Progenitor cell of endocrine pancreas (in vitro differentiated cells): Measurements from ENCODE around the gene CHD9. TPM values are rescaled to one million over a fixed set of nuclear protein-coding genes. Genes with fewer than 3 reads are reported as not detected.

Experiments
- DNase-seq: peaks from one replicate; pipeline ENCODE4 v3.0.0; 2021; ENCODE audit warnings: low spot score; ENCODE audit not compliant: unreplicated experiment
- H3K27ac Mint-ChIP-seq: 2 replicates; pipeline ENCODE4 v1.8.0; 2021; ENCODE audit warnings: mild to moderate bottlenecking, moderate library complexity, mixed read lengths
- H3K27me3 Mint-ChIP-seq: 2 replicates; pipeline ENCODE4 v1.8.0; 2021; ENCODE audit warnings: mixed read lengths
- H3K36me3 Mint-ChIP-seq: 2 replicates; pipeline ENCODE4 v1.8.0; 2022; ENCODE audit warnings: mixed read lengths; ENCODE audit not compliant: insufficient read depth
- H3K4me1 Mint-ChIP-seq: 2 replicates; pipeline ENCODE4 v1.8.0; 2021; ENCODE audit warnings: low read depth, mixed read lengths
- H3K4me3 Mint-ChIP-seq: 2 replicates; pipeline ENCODE4 v1.8.0; 2021; ENCODE audit warnings: low read depth, mild to moderate bottlenecking, moderate library complexity, mixed read lengths
- H3K9me3 Mint-ChIP-seq: 2 replicates; pipeline ENCODE4 v1.8.0; 2021; ENCODE audit warnings: low read depth, mixed read lengths
- total RNA-seq: library from RNA; stranded (reverse); gene quantifications from 2 replicates; pipeline ENCODE4 v1.2.1, GENCODE V29; 2021
- TF ChIP-seq, protein P1 (sequence below): fragments of 200-600 bp; sonication (generic); IDR thresholded peaks from one replicate; pipeline ENCODE4 v1.5.0; 2021; ENCODE audit warnings: antibody characterized with exemption, mild to moderate bottlenecking; ENCODE audit not compliant: unreplicated experiment

The CHD9 gene
- total RNA-seq, 1 donor from 2014 or later = 67.7 TPM

GRCh38 chr16:53291757-53292392 is 237.1 kb downstream of the CHD9 start:
- Mint-ChIP-seq H3K4me3 (no peak overlapping the region), H3K36me3 (peaks cover 39% of the 10 kb centered on the region), H3K27ac (no peak overlapping the region), H3K27me3 (no peaks in the 10 kb centered on the region), H3K9me3 (no peaks in the 10 kb centered on the region), H3K4me1 (peaks cover 2% of the 10 kb centered on the region)
- TF ChIP-seq, protein P1, sequence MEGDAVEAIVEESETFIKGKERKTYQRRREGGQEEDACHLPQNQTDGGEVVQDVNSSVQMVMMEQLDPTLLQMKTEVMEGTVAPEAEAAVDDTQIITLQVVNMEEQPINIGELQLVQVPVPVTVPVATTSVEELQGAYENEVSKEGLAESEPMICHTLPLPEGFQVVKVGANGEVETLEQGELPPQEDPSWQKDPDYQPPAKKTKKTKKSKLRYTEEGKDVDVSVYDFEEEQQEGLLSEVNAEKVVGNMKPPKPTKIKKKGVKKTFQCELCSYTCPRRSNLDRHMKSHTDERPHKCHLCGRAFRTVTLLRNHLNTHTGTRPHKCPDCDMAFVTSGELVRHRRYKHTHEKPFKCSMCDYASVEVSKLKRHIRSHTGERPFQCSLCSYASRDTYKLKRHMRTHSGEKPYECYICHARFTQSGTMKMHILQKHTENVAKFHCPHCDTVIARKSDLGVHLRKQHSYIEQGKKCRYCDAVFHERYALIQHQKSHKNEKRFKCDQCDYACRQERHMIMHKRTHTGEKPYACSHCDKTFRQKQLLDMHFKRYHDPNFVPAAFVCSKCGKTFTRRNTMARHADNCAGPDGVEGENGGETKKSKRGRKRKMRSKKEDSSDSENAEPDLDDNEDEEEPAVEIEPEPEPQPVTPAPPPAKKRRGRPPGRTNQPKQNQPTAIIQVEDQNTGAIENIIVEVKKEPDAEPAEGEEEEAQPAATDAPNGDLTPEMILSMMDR = no peak
- no peak for DNase-seq

DNA sequence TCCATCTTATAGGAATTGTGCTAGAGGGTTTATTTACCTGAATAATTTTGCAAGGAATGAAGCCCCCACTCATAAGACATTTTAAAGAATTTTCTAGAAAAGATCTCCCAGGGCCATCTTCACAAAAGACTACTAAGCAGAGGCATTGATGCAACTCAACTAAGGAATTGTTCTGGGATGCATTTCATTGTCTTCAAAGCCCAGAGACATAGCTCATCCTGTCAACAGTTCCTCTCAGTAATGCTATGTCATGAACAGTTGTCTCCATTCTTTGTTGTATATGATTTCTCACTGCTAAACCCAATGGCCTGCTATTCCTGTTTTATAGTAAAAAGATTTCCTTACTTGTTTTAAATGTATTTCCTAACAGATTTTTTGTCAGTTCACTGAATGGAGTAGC is 242.7 kb downstream of the CHD9 start:
- no peaks in the 10 kb centered on the region for H3K9me3 Mint-ChIP-seq
- H3K27me3 Mint-ChIP-seq = no peaks in the 10 kb centered on the region
- H3K4me3 Mint-ChIP-seq = no peak overlapping the region
- peaks cover 22% of the 10 kb centered on the region for H3K36me3 Mint-ChIP-seq
- TF ChIP-seq, protein P1 = no peak
- H3K4me1 Mint-ChIP-seq = no peaks in the 10 kb centered on the region
- no peak overlapping the region for H3K27ac Mint-ChIP-seq
- no peak for DNase-seq

GRCh38 chr16:53304334-53304733 is 249.5 kb downstream of the CHD9 start:
- Mint-ChIP-seq H3K36me3 (peaks cover 21% of the 10 kb centered on the region), H3K27ac (no peak overlapping the region), H3K4me1 (no peaks in the 10 kb centered on the region), H3K27me3 (no peaks in the 10 kb centered on the region), H3K9me3 (no peaks in the 10 kb centered on the region), H3K4me3 (no peak overlapping the region)
- DNase-seq = no peak
- TF ChIP-seq, protein P1 = no peak

- no peak for DNase-seq
- Mint-ChIP-seq H3K27me3 (no peaks in the 10 kb centered on the region), H3K36me3 (peaks cover 23% of the 10 kb centered on the region), H3K4me1 (no peaks in the 10 kb centered on the region), H3K9me3 (no peaks in the 10 kb centered on the region), H3K27ac (no peak overlapping the region), H3K4me3 (no peak overlapping the region)
- TF ChIP-seq, protein P1 = no peak
Measured at GRCh38 chr16:53305743-53306142, 251.0 kb downstream of the CHD9 start.

DNA sequence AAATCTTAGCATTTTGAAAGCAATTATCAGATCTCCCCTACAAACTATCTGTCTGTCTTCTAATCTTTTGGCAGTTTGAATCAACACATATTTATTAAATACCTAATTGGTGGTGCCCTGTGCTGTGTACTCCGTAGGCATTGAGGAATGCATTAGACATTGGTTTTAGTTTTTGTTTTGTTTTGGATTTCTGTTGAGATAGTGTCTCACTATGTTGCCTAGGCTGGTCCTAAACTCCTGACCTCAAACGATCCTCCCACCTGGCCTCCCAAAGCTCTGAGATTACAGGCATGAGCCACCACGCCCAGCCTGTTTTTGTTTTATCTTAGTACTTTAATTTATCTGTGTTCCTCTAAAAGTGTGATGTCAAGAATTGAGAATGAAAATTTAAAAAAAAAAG is 254.7 kb downstream of the CHD9 start:
- no peaks in the 10 kb centered on the region for H3K9me3 Mint-ChIP-seq
- H3K4me3 Mint-ChIP-seq = no peak overlapping the region
- no peak for DNase-seq
- H3K36me3 Mint-ChIP-seq = peaks cover 30% of the 10 kb centered on the region
- TF ChIP-seq, protein P1 = no peak
- no peaks in the 10 kb centered on the region for H3K27me3 Mint-ChIP-seq
- no peaks in the 10 kb centered on the region for H3K4me1 Mint-ChIP-seq
- H3K27ac Mint-ChIP-seq = no peak overlapping the region
